ENCODE data around the gene CENPT. TPM values are rescaled to one million over a fixed set of nuclear protein-coding genes. Genes with fewer than 3 reads are reported as not detected.

The CENPT gene
- total RNA-seq, 1 donor from 2014 or later = 10.3 TPM

DNA sequence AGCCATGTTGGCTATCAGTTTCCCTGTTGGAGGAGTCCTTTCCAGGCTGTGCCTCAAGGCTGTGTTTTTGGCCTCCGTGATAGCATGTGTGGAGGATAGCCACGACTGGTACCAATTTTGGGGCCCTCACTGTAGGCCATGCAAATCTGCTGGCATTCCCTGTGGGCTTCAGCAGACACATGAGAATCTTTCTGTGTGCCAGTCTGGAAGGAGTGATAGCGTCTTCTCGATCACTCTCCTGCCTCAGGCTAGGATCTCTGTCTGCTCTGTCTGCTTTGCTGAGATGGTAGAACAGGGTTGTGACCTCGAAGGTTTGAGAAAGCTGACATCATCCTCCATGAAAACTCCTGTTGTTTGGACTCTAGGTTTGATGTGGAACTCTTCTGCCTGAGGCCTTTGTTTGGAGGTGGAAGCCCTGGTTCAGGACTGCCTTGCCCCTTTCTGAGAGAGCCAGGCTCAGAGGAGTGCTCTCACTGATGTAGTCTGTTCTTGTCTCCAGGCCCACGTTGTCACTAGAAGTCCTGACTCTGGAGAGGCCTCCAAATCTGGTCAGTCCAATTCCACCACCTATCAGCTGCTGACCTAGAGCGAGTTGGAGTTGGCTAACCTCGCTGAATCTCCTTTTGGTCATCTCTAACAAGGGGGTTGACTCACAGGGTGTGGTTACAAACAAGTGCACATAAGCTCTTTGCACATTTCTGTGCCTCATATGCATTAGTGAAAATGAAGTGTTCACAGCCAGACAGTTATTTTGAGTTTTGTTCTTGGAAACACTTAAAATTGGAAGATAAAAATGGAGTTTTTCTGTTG is 13.3 kb upstream of the CENPT start:
- DNase-seq (ENCODE audit: low read depth) = peak; percentile 89
- FAIRE-seq = no peak
- peaks cover 7% of the 10 kb centered on the region for H3K36me3 ChIP-seq (ENCODE audit: control insufficient read depth, insufficient read depth, low read length)
- TF ChIP-seq CTCF (IDR thresholded peaks at IDR 0.05; ENCODE audit: insufficient read depth, low read length, severe bottlenecking) = no peak
- no peaks in the 10 kb centered on the region for H3K27me3 ChIP-seq (ENCODE audit: control insufficient read depth, insufficient read depth, low read length)
- H3K4me3 ChIP-seq (ENCODE audit: low read depth, low read length) = no peak overlapping the region

- FAIRE-seq = no peak
- Histone ChIP-seq H3K36me3 (ENCODE audit: control insufficient read depth, insufficient read depth, low read length) (peaks cover 6% of the 10 kb centered on the region), H3K4me3 (ENCODE audit: low read depth, low read length) (no peak overlapping the region), H3K27me3 (ENCODE audit: control insufficient read depth, insufficient read depth, low read length) (no peaks in the 10 kb centered on the region)
- DNase-seq (ENCODE audit: low read depth) = no peak
- TF ChIP-seq CTCF (IDR thresholded peaks at IDR 0.05; ENCODE audit: insufficient read depth, low read length, severe bottlenecking) = no peak
Observed at GRCh38 chr16:67858500-67858899, 11.0 kb upstream of the CENPT start.

DNA sequence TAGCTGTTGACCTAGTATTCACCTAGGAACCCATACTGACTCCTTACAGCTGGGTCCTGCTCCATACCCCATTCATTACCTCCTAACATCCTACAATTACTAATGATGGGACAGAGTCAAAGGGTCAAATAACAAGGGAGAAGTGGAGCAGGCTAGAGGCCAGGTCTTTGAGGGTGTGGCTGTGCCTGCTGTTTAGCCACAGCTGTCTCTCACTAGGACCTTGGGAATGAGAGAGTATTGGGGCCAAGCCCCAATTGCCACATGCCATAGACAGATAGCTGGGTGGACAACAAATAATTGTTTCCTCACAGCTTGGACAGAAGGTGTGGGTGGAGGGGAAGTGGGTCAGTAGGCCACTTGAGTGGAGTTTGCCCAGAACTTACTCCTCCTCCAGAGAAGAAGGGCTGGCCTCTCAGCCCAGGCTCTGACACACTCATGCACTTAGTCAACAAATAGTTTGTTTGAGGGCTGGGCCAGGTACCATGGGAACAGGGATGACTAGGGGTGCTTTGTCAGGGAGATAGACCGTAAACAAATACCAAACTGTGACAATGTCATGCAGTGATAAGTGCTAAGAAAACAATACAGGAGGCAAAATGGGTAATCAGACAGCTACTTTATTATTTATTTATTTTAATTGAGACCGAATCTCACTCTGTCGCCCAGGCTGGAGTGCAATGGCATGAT is 10.2 kb upstream of the CENPT start:
- H3K36me3 ChIP-seq (ENCODE audit: control insufficient read depth, insufficient read depth, low read length) = peaks cover 6% of the 10 kb centered on the region
- FAIRE-seq (no peak), DNase-seq (ENCODE audit: low read depth) (peak; percentile 99)
- no peaks in the 10 kb centered on the region for H3K27me3 ChIP-seq (ENCODE audit: control insufficient read depth, insufficient read depth, low read length)
- TF ChIP-seq CTCF (IDR thresholded peaks at IDR 0.05; ENCODE audit: insufficient read depth, low read length, severe bottlenecking) = no peak
- H3K4me3 ChIP-seq (ENCODE audit: low read depth, low read length) = no peak overlapping the region

- H3K4me3 ChIP-seq (ENCODE audit: low read depth, low read length) = no peak overlapping the region
- TF ChIP-seq CTCF (IDR thresholded peaks at IDR 0.05; ENCODE audit: insufficient read depth, low read length, severe bottlenecking) = no peak
- DNase-seq (ENCODE audit: low read depth) (no peak), FAIRE-seq (no peak)
- H3K36me3 ChIP-seq (ENCODE audit: control insufficient read depth, insufficient read depth, low read length) = peaks cover 6% of the 10 kb centered on the region
- H3K27me3 ChIP-seq (ENCODE audit: control insufficient read depth, insufficient read depth, low read length) = no peaks in the 10 kb centered on the region
Observed at GRCh38 chr16:67856927-67857546, 9.5 kb upstream of the CENPT start.

- Histone ChIP-seq H3K36me3 (ENCODE audit: control insufficient read depth, insufficient read depth, low read length) (peaks cover 3% of the 10 kb centered on the region), H3K27me3 (ENCODE audit: control insufficient read depth, insufficient read depth, low read length) (no peaks in the 10 kb centered on the region), H3K4me3 (ENCODE audit: low read depth, low read length) (no peak overlapping the region)
- DNase-seq (ENCODE audit: low read depth) (no peak), FAIRE-seq (no peak)
- no peak for TF ChIP-seq CTCF (IDR thresholded peaks at IDR 0.05; ENCODE audit: insufficient read depth, low read length, severe bottlenecking)
Observed at GRCh38 chr16:67855789-67856188, 8.3 kb upstream of the CENPT start.

Data from bronchial epithelial cell (primary cell).